GM19395 (cell line): Measurements from ENCODE around the gene DAB2IP.
"Not testable (repeated sequence)": the region's sequence is repeated elsewhere in the genome, so short reads cannot be mapped to it uniquely, and the experiment has no call there.

ENCODE experiments used
- ATAC-seq: cut with Tn5 transposase; IDR thresholded peaks from one replicate; pipeline ENCODE4 v1.9.1; 2021; ENCODE audit warnings: mild to moderate bottlenecking, moderate library complexity; ENCODE audit not compliant: unreplicated experiment

The DAB2IP gene

DNA sequence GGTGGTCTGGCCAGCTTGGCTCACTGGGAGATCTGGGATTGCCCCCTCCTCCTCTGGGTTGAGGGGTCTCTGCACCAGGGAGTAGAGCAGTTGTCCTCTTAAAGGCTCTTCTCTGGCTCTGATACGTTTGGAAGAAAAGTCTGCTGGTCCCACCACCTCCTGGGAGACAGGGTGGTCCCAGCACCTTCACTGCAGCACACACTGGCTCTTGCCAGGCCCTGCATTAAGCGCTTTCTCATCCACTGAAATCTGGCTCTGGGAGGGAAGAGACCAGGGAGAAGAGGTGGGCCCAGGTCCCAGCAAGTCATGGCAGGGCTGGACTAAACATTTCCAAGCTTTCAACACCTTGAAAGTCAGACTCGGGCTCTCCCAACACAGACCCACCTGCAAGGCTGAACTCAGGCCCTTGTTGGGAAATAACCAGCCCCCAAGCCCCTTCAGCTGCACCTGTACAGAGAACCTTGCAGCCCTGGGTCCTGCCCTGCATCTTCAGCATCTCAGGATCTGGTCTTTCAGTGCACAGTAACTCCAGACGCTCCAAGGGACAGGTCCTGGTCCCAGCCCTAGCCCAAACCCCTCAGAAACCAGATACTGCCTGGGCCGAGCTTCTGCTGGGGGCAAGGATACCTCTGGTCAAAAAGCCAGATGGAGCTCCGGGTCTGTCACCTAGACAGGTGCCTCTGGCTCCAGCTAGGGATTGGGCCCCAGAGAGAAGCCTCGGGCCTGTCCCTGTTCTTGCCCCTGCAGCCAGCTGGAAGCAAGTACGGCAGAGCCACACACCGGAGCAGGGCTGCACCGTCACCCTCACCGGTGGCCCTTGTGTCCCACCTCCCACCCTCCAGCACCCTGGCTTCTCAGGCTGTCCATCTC lies 134.5 kb downstream of the DAB2IP start:
- no peak for ATAC-seq

DNA sequence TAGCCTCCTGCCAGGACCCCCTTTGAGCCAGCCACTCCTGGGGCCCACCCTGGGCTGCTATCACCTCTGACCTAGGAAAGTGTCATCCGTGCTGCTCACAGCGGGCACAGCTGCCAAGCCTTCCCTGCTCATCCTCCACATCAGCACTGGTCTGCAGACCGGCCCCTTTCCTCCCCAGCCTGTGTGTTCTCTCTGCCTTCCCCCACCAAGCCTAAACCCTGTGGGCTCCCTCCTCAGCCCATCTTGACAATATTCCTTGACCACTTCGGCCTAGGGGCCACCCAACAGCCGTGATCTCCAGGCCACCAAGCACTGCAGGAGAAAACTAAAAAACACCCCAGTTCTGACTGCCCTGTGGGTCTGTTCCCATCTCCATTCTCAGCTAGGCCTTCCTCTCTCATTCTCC lies 135.1 kb downstream of the DAB2IP start:
- no peak for ATAC-seq

DNA sequence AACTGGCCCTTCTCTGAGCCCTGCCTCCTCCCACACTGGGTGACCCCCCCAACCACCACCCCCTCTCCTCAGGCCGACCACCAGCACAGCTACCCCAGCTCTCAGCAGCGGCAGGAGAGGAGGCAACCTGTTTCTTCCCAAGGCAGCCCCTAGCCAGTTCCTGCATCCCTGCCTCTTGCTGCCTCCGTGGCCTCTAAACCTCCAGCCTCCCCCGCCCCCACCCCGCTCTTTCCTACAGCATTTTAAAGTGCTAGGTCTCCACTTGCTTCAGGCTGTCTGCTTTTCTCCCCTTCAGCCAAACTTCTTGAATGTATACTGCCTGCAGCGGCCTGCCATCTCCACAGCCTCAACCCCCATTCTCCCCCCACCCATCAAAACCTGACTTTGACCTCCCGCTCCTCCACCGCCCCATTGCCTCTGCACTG lies 135.6 kb downstream of the DAB2IP start:
- no peak for ATAC-seq

DNA sequence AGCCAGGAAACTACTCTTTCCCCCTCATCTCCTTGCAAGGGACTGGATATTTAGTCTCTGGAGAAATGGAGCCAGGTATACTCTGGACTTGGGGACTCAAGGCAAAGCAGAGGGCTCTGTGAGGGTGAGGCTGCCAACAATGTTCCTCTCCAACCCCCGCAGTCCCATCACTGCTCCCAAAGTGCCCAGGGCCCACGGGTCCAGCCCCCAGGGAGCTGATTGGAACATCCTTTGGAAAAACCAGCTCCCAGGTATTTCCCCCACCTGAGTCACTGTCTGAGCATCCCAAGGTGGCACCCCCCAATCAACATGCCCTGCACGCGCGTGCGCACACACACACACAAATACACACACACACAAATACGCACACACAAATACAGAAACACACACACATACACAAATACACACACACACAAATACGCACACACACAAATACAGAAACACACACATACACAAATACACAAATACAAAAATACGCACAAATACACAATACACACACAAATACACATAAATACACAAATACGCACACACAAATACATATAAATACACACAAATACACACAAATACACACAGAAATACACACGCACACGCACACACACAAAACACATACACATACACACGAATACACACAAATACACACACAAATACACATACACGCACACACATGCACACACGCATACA lies 137.4 kb downstream of the DAB2IP start:
- ATAC-seq, result no peak

DNA sequence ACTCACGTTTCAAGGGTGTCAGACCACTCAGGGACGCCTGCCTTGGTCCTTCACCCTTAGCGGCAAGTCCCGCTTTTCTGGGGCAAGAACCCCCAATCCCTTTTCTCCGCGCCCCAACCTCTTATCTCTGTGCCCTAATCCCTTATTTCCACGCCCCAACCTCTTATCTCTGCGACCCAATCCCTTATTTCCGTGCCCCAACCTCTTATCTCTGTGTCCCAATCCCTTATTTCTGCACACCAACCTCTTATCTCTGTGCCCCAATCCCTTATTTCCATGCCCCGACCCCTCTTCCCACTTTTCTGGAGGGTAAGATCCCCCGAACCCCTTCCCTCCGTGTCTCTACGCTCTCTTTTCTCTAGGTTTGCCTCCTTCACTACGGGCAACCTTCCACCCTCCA lies 139.4 kb downstream of the DAB2IP start:
- no peak for ATAC-seq

DNA sequence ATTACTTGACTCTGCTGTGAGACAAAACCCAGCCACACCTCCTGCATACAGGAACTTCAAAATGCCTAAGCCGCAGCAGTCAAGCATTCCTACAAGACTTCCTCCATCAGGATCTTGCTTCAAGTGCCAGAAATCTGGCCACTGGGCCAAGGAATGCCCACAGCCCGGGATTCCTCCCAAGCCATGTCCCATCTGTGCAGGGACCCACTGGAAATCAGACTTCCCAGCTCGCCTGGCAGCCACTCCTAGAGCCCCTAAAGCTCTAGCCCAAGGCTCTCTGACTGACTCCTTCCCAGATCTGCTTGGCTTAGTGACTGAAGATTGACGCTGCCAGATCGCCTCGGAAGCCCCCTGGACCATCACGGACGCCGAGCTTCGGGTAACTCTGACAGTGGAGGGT lies 141.0 kb downstream of the DAB2IP start:
- ATAC-seq, result not testable (repeated sequence)

DNA sequence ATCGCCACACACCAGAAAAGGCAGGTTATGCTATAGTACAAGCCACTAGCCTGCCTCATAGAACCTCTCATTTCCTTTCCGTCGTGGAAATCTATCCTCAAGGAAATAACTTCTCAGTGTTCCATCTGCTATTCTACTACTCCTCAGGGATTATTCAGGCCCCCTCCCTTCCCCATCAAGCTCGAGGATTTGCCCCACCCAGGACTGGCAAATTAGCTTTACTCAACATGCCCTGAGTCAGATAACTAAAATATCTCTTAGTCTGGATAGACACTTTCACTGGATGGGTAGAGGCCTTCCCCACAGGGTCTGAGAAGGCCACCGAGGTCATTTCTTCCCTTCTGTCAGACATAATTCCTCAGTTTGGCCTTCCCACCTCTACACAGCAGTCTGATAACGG lies 142.9 kb downstream of the DAB2IP start:
- not testable (repeated sequence) for ATAC-seq

DNA sequence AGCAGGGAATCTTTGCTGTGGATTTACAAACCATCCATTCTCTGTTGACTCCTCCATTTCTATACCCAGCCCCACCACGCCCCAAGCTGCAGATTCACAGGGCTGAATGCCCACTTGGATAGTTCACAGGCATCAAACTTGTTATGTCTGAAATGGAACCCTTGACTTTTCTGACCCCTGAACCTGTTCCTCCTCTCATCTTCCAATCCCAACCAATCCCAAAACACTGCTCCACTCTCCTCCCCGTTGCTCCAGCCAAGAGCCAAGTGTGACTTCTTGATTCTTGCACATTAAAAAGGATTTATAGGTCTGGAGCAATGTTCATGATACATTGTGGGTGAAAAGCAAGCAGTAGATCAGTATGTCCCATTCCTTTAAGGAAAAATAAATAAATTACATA lies 145.6 kb downstream of the DAB2IP start:
- ATAC-seq, result no peak

DNA sequence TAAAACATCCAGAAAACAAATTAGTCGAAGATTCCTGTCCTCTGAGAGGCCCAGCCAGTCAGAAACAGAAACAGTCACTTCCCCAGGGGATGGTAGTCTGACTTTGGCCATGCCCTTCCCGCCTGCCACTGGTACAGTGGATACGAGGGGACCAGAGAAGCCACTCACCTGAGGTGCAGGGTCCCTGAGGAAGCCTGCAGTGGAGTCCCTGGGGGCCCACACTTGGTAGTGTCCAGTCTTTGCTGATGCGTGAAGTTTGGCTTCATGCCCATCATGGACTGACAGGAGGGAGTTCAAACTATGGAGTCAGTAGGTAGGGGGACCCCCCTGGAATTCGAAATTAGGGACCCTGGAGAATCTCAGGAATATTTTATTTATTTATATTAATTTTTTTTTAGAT lies 147.5 kb downstream of the DAB2IP start:
- no peak for ATAC-seq

DNA sequence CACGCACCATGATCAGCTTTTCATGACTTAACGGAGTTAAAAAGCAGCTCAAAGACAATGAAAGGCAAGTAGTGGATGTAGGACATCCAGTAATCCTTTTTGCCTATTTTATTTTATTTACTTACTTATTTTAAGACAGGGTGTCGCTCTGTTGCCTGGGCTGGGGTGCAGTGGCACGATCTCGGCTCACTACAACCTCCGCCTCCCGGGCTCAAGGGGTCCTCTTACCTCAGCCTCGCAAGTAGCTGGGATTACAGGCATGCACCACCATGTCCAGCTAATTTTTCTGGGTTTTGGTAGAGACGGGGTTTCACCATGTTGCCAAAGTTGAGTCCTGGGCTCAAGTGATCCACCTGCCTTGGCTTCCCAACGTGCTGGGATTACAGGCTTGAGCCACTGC lies 148.9 kb downstream of the DAB2IP start:
- no peak for ATAC-seq

DNA sequence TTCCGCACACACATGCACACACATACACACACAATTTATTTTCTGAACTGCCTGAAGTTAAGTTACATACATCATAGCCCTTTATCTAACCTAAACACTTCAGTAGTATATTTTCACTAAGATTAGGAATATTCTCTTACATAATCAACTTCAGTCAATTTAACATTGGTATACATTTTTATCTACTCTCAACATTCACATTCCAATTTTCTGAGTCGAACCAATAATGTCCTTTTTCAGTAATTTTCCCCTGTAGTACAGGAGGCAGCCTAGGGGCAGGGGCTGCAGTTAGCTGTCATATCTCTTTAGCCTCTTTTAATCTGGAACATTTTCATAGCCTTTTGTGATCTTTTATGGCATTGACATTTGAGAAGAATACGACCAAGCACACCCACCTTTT lies 150.1 kb downstream of the DAB2IP start:
- ATAC-seq, result no peak

DNA sequence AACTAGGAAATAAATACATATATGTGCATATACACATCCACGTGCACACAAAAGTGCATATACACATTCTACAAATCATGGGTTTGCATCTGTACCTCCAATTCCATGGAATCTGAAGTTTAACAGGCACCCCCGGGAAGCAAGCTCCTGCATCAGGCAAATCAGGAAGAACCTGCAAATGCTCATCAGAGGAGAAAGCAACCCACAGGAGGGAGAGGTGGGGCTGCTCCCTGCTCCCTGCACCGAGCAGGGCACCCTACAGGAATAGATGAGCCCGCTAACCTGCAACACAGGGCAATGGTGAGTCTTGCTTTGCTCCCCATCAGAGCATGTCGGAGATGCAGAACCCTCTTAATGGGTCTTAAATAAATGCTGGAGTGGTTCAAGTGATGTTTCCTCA lies 151.3 kb downstream of the DAB2IP start:
- no peak for ATAC-seq

DNA sequence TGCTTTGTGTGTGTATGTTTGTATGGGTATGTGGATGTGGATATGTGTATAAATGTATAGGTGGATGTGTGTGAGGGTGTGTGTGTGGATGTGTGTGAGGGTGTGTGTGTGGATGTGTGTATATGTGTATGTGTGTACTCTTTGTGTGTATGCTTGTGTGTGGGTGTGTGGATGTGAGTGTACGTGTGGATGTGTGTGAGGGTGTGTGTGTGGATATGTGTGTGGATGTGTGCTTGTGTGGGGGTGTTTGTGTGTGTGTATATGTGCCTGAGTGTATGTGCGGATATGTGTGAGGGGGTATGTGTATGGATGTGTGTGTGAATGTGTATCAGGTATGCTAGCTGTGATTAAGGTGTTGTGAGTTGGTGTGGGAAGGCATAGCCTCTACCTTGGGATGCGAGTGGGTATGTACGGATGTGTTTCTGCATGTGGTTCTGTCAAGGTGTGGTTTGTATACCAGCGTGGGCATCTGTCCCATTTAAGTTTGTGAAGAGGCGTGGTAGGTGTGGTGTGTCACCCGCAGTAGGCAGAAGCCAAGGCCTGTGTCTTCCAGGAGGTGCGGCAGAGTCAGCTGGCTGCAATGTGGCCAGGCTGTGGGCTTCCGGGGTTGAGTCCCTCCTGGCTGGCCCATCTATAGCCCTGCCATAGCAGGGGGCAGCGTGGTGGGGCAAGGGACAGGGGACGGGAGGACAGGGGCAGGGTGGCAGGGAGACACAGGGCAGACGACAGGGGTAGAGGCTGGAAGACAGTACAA lies 155.8 kb downstream of the DAB2IP start:
- no peak for ATAC-seq

DNA sequence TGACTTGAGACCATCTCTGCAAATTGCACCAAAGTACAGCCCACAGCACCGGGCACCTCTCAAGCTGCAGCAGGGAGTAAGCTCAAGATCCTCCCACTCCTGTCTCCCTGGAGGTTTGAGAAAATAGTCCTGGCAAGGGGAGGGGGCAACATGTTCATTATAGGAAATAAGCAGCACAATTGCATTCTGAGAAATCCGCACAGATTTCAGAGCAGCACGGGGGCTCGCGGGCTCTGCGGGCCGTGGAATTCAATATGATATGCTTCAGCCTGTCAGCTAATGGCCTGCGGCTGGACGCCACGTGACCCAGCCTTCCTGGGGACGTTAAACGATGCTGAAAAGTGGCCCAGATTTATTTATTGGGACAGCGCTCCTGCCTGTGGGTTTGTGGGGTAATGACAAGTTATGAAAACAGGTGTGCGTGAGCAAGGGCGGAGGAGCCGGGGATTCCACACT lies 156.4 kb downstream of the DAB2IP start:
- no peak for ATAC-seq

DNA sequence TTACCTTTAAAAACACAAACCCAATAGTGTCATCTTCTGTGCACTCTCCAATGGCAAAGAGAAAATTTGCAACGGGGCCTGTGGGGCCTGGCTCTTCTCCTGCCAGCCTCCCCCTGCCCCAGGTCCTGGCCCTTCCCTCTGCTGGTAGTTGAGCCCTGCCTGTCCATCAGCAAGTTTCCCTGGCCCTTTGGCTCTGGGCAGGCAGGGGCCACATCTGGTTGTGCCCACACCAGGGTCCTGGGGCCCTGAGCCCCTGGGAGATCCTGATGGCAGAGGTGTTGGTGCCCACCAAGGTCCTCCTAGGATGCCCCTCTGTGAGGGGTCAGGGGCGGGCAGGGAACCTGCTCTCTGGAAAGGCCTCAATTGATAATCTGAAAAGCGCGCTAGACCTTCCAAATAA lies 157.3 kb downstream of the DAB2IP start:
- ATAC-seq, result no peak

DNA sequence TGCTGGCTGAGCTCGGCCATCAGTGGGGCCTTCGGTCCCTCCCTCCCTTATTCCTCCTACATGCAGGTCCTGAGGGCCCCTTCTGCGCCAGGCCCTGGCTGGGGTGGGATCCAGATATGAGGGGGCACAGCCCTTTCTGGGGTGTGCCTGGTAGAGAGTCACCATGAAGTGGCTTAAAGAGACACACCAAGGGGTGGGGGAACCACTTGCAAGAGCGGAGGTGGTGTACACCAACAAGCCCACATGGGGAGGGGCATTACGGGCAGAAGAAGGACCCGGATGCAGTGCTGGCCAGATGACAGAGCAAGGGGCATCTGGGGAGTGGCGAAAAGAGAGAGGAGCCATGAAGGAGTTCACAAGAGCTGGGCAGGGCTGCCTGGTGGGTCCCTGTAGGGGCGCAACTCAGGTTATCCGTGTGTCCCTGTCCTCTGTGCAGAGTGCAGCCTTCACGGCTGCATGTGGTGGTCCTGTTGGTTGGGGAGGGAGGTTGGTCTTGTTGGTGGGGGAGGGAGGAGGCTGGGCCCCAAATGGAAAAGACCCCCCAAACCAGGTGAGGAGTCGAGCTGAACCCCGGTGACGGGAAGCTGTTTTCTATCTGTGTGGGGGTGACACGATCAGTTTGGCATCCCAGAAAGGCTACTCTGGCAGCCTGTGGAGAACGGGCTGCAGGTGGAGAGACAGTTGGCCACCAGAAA lies 158.1 kb downstream of the DAB2IP start:
- no peak for ATAC-seq

DNA sequence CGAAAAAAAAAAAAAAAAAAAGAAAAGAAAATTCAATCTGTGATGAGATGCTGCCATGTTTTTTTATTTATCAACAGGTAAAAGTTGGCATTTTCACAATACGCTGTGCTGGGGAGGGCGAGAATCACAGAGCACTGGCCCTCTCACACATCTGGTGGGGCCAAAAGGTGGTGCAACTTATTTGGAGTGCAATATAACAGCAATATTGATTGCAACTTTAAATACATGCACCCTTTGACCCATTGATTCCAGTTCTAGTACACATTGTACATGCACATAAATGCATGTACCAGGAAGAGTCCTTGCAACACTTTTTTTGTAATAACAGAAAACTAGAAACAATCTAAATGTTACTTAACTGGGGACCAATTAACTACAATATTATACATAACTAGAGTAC lies 159.1 kb downstream of the DAB2IP start:
- ATAC-seq, result no peak

DNA sequence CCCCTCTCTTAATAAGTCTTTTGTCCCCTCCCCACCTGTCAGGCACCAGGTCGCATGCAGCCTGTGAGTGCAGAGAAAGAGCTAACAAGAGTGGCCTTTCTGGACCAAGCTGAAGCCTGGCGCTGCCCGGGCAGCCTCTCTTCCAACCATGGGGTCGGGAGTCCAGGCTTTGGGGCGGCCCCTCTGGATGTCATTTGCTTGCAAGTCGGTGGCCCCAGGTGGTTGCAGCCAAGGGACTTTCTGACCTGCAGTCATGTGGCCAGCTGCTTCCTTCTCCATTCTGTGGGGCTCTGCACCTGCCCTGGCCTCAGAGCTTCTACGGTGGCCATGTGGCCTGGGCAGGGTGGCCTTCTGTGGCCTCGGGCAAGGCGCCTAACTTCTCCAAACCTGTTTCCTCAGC lies 159.7 kb downstream of the DAB2IP start:
- no peak for ATAC-seq

DNA sequence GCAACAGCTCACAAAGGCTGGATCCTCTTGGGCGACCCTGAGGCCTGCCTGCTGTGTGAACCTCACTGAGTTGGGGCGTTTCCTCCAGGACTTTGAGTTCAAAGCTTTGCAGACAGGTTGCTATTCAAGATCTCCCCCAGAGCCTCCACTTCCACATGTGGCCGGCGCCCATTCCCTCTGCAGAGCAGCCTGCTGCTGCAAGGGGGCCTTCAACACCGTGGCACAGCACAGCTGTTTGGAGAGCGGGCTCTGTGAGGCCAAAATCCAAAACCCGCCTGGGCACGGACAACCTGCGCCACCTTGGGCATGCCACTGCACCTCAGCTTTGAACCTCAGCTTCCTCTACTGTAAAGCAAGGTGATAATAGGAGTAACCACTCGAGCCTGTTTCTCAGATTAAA lies 160.3 kb downstream of the DAB2IP start:
- no peak for ATAC-seq

DNA sequence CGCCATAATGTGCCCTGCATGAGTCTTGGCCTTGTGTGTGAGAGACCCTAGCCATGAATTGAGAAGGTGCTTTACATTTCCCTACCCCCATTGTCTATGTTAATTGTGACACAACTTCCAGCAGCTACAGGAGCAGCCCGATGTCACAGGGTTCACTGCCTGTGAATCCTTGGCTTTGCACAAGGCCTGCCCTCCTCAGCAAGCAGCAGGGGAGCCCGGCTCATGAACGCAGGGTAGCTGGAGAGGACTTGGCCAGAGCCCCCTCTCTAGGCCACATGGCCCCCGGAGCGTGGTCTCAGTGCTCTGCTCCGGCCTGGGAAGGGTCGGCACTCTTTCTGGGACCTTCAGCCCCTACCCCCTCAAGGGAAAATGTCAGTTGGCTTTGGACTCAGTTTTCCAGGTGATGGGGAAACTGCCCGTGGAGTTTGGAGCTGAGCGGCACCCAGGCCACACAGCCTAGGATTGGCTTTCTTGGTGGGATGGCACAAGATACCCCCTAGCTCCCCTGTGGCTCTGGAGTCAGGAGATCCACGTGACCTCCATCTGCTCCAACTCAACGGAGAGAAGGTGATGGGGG lies 160.8 kb downstream of the DAB2IP start:
- no peak for ATAC-seq
